Kidney tubule cell (primary cell): ENCODE measurements around the gene SPAG6.
"Not testable (repeated sequence)": the region's sequence is repeated elsewhere in the genome, so short reads cannot be mapped to it uniquely, and the experiment has no call there.

ENCODE experiments used
- DNase-seq: peaks from one replicate; pipeline ENCODE4 v3.0.0-alpha.2; 2018; ENCODE audit warnings: low spot score

The SPAG6 gene

GRCh38 chr10:22372298-22372697, 27.0 kb downstream of the SPAG6 start:
- no peak for DNase-seq

GRCh38 chr10:22372917-22373316, 27.6 kb downstream of the SPAG6 start:
- DNase-seq = no peak

GRCh38 chr10:22374489-22375126, 29.3 kb downstream of the SPAG6 start:
- DNase-seq = no peak

GRCh38 chr10:22379059-22379458, 33.8 kb downstream of the SPAG6 start:
- no peak for DNase-seq

GRCh38 chr10:22381262-22381661, 36.0 kb downstream of the SPAG6 start:
- no peak for DNase-seq

- no peak for DNase-seq
These were observed 41.2 kb downstream of the SPAG6 start for GRCh38 chr10:22386503-22386902.

GRCh38 chr10:22389856-22390589, 44.7 kb downstream of the SPAG6 start:
- no peak for DNase-seq

GRCh38 chr10:22391600-22391999, 46.3 kb downstream of the SPAG6 start:
- DNase-seq = no peak

GRCh38 chr10:22396195-22396594, 50.9 kb downstream of the SPAG6 start:
- DNase-seq = not testable (repeated sequence)

GRCh38 chr10:22406916-22407315, 61.6 kb downstream of the SPAG6 start:
- not testable (repeated sequence) for DNase-seq

GRCh38 chr10:22410394-22410793, 65.1 kb downstream of the SPAG6 start:
- no peak for DNase-seq

GRCh38 chr10:22410846-22411245, 65.5 kb downstream of the SPAG6 start:
- no peak for DNase-seq

- DNase-seq = no peak
These were observed 68.8 kb downstream of the SPAG6 start for GRCh38 chr10:22414146-22414545.

- DNase-seq = no peak
These were observed 69.8 kb downstream of the SPAG6 start for GRCh38 chr10:22415072-22415471.

GRCh38 chr10:22417736-22418268, 72.5 kb downstream of the SPAG6 start:
- DNase-seq = no peak

GRCh38 chr10:22420787-22421517, 75.7 kb downstream of the SPAG6 start:
- DNase-seq = no peak

GRCh38 chr10:22426653-22427052, 81.4 kb downstream of the SPAG6 start:
- DNase-seq = no peak

- peak; percentile 86 for DNase-seq
These were observed 81.8 kb downstream of the SPAG6 start for GRCh38 chr10:22427101-22427500.

GRCh38 chr10:22427890-22428571, 82.7 kb downstream of the SPAG6 start:
- peak; percentile 78 for DNase-seq

- DNase-seq = no peak
These were observed 83.8 kb downstream of the SPAG6 start for GRCh38 chr10:22429146-22429545.

- no peak for DNase-seq
These were observed 84.7 kb downstream of the SPAG6 start for GRCh38 chr10:22429981-22430421.

GRCh38 chr10:22433875-22434274, 88.6 kb downstream of the SPAG6 start:
- peak; percentile 93 for DNase-seq
